Measurements from ENCODE around the gene ARL8A. TPM values are rescaled to one million over a fixed set of nuclear protein-coding genes. Genes with fewer than 3 reads are reported as not detected.

ARL8A gene
- total RNA-seq, 4 donors from 2014 or later = 34.9 to 57.5 (median 43.6) TPM

- peaks cover 7% of the 10 kb centered on the region for H3K27me3 ChIP-seq
- H3K36me3 ChIP-seq = no peaks in the 10 kb centered on the region
- ATAC-seq = no peak
- no peaks in the 10 kb centered on the region for H3K9me3 ChIP-seq
- H3K4me1 ChIP-seq = peaks cover 0 to 8% (median 5%) of the 10 kb centered on the region in 3 donors
- no peak overlapping the region for H3K27ac ChIP-seq
- TF ChIP-seq EP300 (IDR thresholded peaks at IDR 0.05) (no peak), POLR2AphosphoS5 (IDR thresholded peaks at IDR 0.05) (no peak), CTCF (IDR thresholded peaks at IDR 0.05) (no peak), POLR2A (IDR thresholded peaks at IDR 0.05) (no peak)
- WGBS, 2 donors (ENCODE audit: low coverage in 1 of 2) = 90% methylated on average over 4 of the region's 20 CpGs; no CpG with 5 or more reads in 1 of the 2 donors
- H3K4me3 ChIP-seq = no peak overlapping the region
These were observed 20.9 kb upstream of the ARL8A start for GRCh38 chr1:202165267-202165941.

GRCh38 chr1:202164271-202165037, 19.9 kb upstream of the ARL8A start:
- ATAC-seq = no peak
- H3K9me3 ChIP-seq = no peaks in the 10 kb centered on the region
- peaks cover 0 to 8% (median 5%) of the 10 kb centered on the region in 3 donors for H3K4me1 ChIP-seq
- no peak overlapping the region for H3K4me3 ChIP-seq
- WGBS, 2 donors (ENCODE audit: low coverage in 1 of 2) = 83% methylated on average over 2 of the region's 11 CpGs; no CpG with 5 or more reads in 1 of the 2 donors
- no peak overlapping the region for H3K27ac ChIP-seq
- H3K36me3 ChIP-seq = no peaks in the 10 kb centered on the region
- H3K27me3 ChIP-seq = peaks cover 7% of the 10 kb centered on the region
- TF ChIP-seq EP300 (IDR thresholded peaks at IDR 0.05) (no peak), CTCF (IDR thresholded peaks at IDR 0.05) (no peak), POLR2A (IDR thresholded peaks at IDR 0.05) (no peak), POLR2AphosphoS5 (IDR thresholded peaks at IDR 0.05) (no peak)

- Histone ChIP-seq H3K27ac (no peak overlapping the region), H3K4me3 (no peak overlapping the region), H3K36me3 (no peaks in the 10 kb centered on the region), H3K4me1 (peaks cover 0 to 8% (median 5%) of the 10 kb centered on the region in 3 donors), H3K27me3 (peaks cover 7% of the 10 kb centered on the region), H3K9me3 (no peaks in the 10 kb centered on the region)
- WGBS, 2 donors (ENCODE audit: low coverage in 1 of 2) = 80 to 100% methylated on average over 1 to 2 of the region's 12 CpGs
- ATAC-seq = no peak
- TF ChIP-seq CTCF (IDR thresholded peaks at IDR 0.05) (no peak), EP300 (IDR thresholded peaks at IDR 0.05) (no peak), POLR2AphosphoS5 (IDR thresholded peaks at IDR 0.05) (no peak), POLR2A (IDR thresholded peaks at IDR 0.05) (no peak)
These were observed 19.0 kb upstream of the ARL8A start for GRCh38 chr1:202163281-202164270.

GRCh38 chr1:202162418-202163280, 18.1 kb upstream of the ARL8A start:
- H3K36me3 ChIP-seq = no peaks in the 10 kb centered on the region
- no peaks in the 10 kb centered on the region for H3K9me3 ChIP-seq
- H3K27ac ChIP-seq = peak overlapping the region in 1 of 4 donors; percentile 54
- H3K27me3 ChIP-seq = peaks cover under 1% of the 10 kb centered on the region
- ATAC-seq = no peak
- H3K4me3 ChIP-seq = no peak overlapping the region
- H3K4me1 ChIP-seq = peaks cover 0 to 5% (median 0%) of the 10 kb centered on the region in 3 donors
- WGBS, 2 donors (ENCODE audit: low coverage in 1 of 2) = 70 to 72% methylated on average over 2 to 6 of the region's 15 CpGs
- TF ChIP-seq POLR2AphosphoS5 (IDR thresholded peaks at IDR 0.05) = no peak
- TF ChIP-seq EP300 (IDR thresholded peaks at IDR 0.05) = no peak
- TF ChIP-seq CTCF (IDR thresholded peaks at IDR 0.05) = no peak
- no peak for TF ChIP-seq POLR2A (IDR thresholded peaks at IDR 0.05)
